Thymus (tissue), 11 donors: ENCODE results near the gene PTBP1. TPM values are rescaled to one million over a fixed set of nuclear protein-coding genes. Genes with fewer than 3 reads are reported as not detected.

Experiments used
- DNase-seq, 9 donors: peaks; one replicate each; pipeline ENCODE4 v3.0.0-alpha.2; 2013; ENCODE audit warnings: low spot score in 9 of 9, low read depth in 6 of 9, missing footprints in 1 of 9
- H3K27ac ChIP-seq, 2 donors: one replicate each; pipeline ENCODE4 v1.5.1; 2013; ENCODE audit warnings: control low read depth in 1 of 2, low read depth in 1 of 2, low read length in 1 of 2, mild to moderate bottlenecking in 1 of 2, moderate library complexity in 1 of 2
- H3K27me3 ChIP-seq, 2 donors: one replicate each; pipeline ENCODE4 v1.5.1; 2013; ENCODE audit warnings: low read length in 1 of 2; ENCODE audit not compliant: control insufficient read depth in 2 of 2, insufficient read depth in 1 of 2
- H3K36me3 ChIP-seq, 2 donors: one replicate each; pipeline ENCODE4 v1.5.1; 2013; ENCODE audit warnings: low read length in 1 of 2, mild to moderate bottlenecking in 1 of 2, moderate library complexity in 1 of 2; ENCODE audit not compliant: control insufficient read depth in 2 of 2, insufficient read depth in 2 of 2
- H3K4me1 ChIP-seq, 2 donors: one replicate each; pipeline ENCODE4 v1.5.1; 2013; ENCODE audit warnings: low read length in 2 of 2; ENCODE audit not compliant: control insufficient read depth in 2 of 2, insufficient read depth in 2 of 2
- H3K4me3 ChIP-seq, 2 donors: one replicate each; pipeline ENCODE4 v1.5.1; 2013; ENCODE audit warnings: low read length in 2 of 2, control low read depth in 1 of 2, mild to moderate bottlenecking in 1 of 2
- H3K9me3 ChIP-seq, 2 donors: one replicate each; pipeline ENCODE4 v1.5.1; 2013; ENCODE audit warnings: low read length in 1 of 2, mild to moderate bottlenecking in 1 of 2; ENCODE audit not compliant: control insufficient read depth in 2 of 2, insufficient read depth in 1 of 2
- WGBS: extraction: QIAGEN DNeasy Blood & Tissue Kit; methylation state at CpG from one replicate; pipeline ENCODE4 v1.1.7; 2013; 5-methylcytosine and 5-hydroxymethylcytosine counted together
- polyA plus RNA-seq: library from polyadenylated mRNA; stranded (reverse); fragments of 200-250 nt; gene quantifications from one replicate; pipeline ENCODE4 v1.2.3, GENCODE V29; 2013
- total RNA-seq: library from RNA; stranded (reverse); fragments of 120-200 nt; gene quantifications from one replicate; pipeline ENCODE4 v1.2.4, GENCODE V29; 2013
- donor health status: healthy.

The PTBP1 gene
- total and polyA plus RNA-seq, 2 donors: 75.1 to 129 TPM

GRCh38 chr19:804419-805165, 7.3 kb downstream of the PTBP1 start:
- Histone ChIP-seq H3K36me3 (peaks cover 92% of the 10 kb centered on the region in 2 donors), H3K27me3 (no peaks in the 10 kb centered on the region), H3K9me3 (no peaks in the 10 kb centered on the region), H3K27ac (no peak overlapping the region), H3K4me3 (no peak overlapping the region), H3K4me1 (peaks cover 6 to 28% of the 10 kb centered on the region in 2 donors)
- WGBS: 96% methylated on average over 53 of the region's 53 CpGs
- DNase-seq: no peak

GRCh38 chr19:805166-805551, 7.9 kb downstream of the PTBP1 start:
- Histone ChIP-seq H3K4me3 (no peak overlapping the region), H3K4me1 (peaks cover 3 to 22% of the 10 kb centered on the region in 2 donors), H3K36me3 (peaks cover 94 to 95% of the 10 kb centered on the region in 2 donors), H3K9me3 (no peaks in the 10 kb centered on the region), H3K27ac (no peak overlapping the region), H3K27me3 (no peaks in the 10 kb centered on the region)
- WGBS: 95% methylated on average over 33 of the region's 33 CpGs
- no peak for DNase-seq

- H3K9me3 ChIP-seq: no peaks in the 10 kb centered on the region
- no peak for DNase-seq
- no peak overlapping the region for H3K27ac ChIP-seq
- H3K36me3 ChIP-seq: peaks cover 94 to 95% of the 10 kb centered on the region in 2 donors
- WGBS: 98% methylated on average over 93 of the region's 93 CpGs
- H3K4me3 ChIP-seq: no peak overlapping the region
- H3K4me1 ChIP-seq: peaks cover 0 to 15% of the 10 kb centered on the region in 2 donors
- H3K27me3 ChIP-seq: no peaks in the 10 kb centered on the region
Measured at GRCh38 chr19:805600-806550, 8.6 kb downstream of the PTBP1 start.

GRCh38 chr19:806815-807421, 9.7 kb downstream of the PTBP1 start:
- Histone ChIP-seq H3K27me3 (no peaks in the 10 kb centered on the region), H3K27ac (no peak overlapping the region), H3K36me3 (peaks cover 93 to 99% of the 10 kb centered on the region in 2 donors), H3K4me3 (no peak overlapping the region), H3K4me1 (peaks cover 0 to 4% of the 10 kb centered on the region in 2 donors), H3K9me3 (peaks cover 3 to 5% of the 10 kb centered on the region in 2 donors)
- no peak for DNase-seq
- WGBS: 96% methylated on average over 34 of the region's 34 CpGs

- no peaks in the 10 kb centered on the region for H3K27me3 ChIP-seq
- H3K4me1 ChIP-seq: no peaks in the 10 kb centered on the region
- peaks cover 3 to 5% of the 10 kb centered on the region in 2 donors for H3K9me3 ChIP-seq
- H3K36me3 ChIP-seq: peaks cover 87 to 99% of the 10 kb centered on the region in 2 donors
- no peak overlapping the region for H3K4me3 ChIP-seq
- no peak for DNase-seq
- WGBS: 97% methylated on average over 44 of the region's 44 CpGs
- no peak overlapping the region for H3K27ac ChIP-seq
Measured at GRCh38 chr19:807627-808422, 10.6 kb downstream of the PTBP1 start.

GRCh38 chr19:808423-808775, 11.1 kb downstream of the PTBP1 start:
- H3K27me3 ChIP-seq: no peaks in the 10 kb centered on the region
- H3K4me3 ChIP-seq: no peak overlapping the region
- H3K27ac ChIP-seq: no peak overlapping the region
- DNase-seq: no peak
- H3K9me3 ChIP-seq: peaks cover 3 to 5% of the 10 kb centered on the region in 2 donors
- H3K4me1 ChIP-seq: no peaks in the 10 kb centered on the region
- WGBS: 96% methylated on average over 26 of the region's 26 CpGs
- peaks cover 81 to 100% of the 10 kb centered on the region in 2 donors for H3K36me3 ChIP-seq

GRCh38 chr19:810077-810855, 13.0 kb downstream of the PTBP1 start:
- peaks cover 3 to 5% of the 10 kb centered on the region in 2 donors for H3K9me3 ChIP-seq
- no peak overlapping the region for H3K27ac ChIP-seq
- no peaks in the 10 kb centered on the region for H3K27me3 ChIP-seq
- 95% methylated on average over 30 of the region's 30 CpGs for WGBS
- H3K4me3 ChIP-seq: no peak overlapping the region
- DNase-seq: no peak
- no peaks in the 10 kb centered on the region for H3K4me1 ChIP-seq
- peaks cover 62 to 92% of the 10 kb centered on the region in 2 donors for H3K36me3 ChIP-seq

GRCh38 chr19:810883-811489, 13.7 kb downstream of the PTBP1 start:
- Histone ChIP-seq H3K27ac (no peak overlapping the region), H3K9me3 (peaks cover 3 to 5% of the 10 kb centered on the region in 2 donors), H3K27me3 (no peaks in the 10 kb centered on the region), H3K36me3 (peaks cover 57 to 84% of the 10 kb centered on the region in 2 donors), H3K4me3 (no peak overlapping the region), H3K4me1 (no peaks in the 10 kb centered on the region)
- no peak for DNase-seq
- WGBS: 97% methylated on average over 25 of the region's 25 CpGs
